Activated naive CD8-positive, alpha-beta T cell (primary cell): Measurements from ENCODE around the gene C6orf15.

ENCODE experiments used
- H3K27ac Mint-ChIP-seq: one replicate; pipeline ENCODE4 v1.8.0; 2021; ENCODE audit warnings: mixed read lengths
- H3K27me3 Mint-ChIP-seq: one replicate; pipeline ENCODE4 v1.8.0; 2021; ENCODE audit warnings: mixed read lengths
- H3K36me3 Mint-ChIP-seq: one replicate; pipeline ENCODE4 v1.8.0; 2021; ENCODE audit warnings: mixed read lengths
- H3K4me1 Mint-ChIP-seq: one replicate; pipeline ENCODE4 v1.8.0; 2021; ENCODE audit warnings: low read depth, mixed read lengths
- H3K4me3 Mint-ChIP-seq: one replicate; pipeline ENCODE4 v1.8.0; 2021; ENCODE audit warnings: mild to moderate bottlenecking, mixed read lengths
- H3K9me3 Mint-ChIP-seq: one replicate; pipeline ENCODE4 v1.8.0; 2021; ENCODE audit warnings: low read depth, mixed read lengths

Gene C6orf15

DNA sequence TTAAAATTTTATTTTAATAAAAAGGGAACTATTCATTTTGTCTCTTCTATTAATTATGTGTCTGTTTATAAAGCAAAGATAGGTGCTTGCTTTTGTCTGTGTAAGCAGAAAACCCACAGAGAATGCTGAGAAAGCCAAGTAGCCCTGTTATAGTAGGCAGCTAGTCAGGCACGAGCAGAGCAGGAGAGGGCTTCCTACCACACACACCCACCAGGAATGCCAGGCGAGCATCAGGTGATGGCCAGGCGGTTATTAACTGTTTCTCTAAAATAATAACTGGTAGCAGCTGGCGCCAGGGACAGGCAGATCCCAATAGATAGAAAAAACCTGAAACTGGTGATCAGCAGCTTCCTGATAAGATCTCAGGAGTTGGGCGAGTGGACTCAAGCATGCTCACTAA lies 15.7 kb downstream of the C6orf15 start:
- H3K27ac Mint-ChIP-seq = no peak overlapping the region
- no peak overlapping the region for H3K4me3 Mint-ChIP-seq
- H3K4me1 Mint-ChIP-seq = peaks cover 46% of the 10 kb centered on the region

GRCh38 chr6:31096215-31096614 lies 16.2 kb downstream of the C6orf15 start:
- H3K27ac Mint-ChIP-seq = no peak overlapping the region
- H3K4me3 Mint-ChIP-seq = no peak overlapping the region
- H3K27me3 Mint-ChIP-seq = no peaks in the 10 kb centered on the region
- no peaks in the 10 kb centered on the region for H3K36me3 Mint-ChIP-seq
- H3K9me3 Mint-ChIP-seq = no peaks in the 10 kb centered on the region
- H3K4me1 Mint-ChIP-seq = peaks cover 46% of the 10 kb centered on the region

More for the DNA sequence above, 15.7 kb downstream of the C6orf15 start:
- no peaks in the 10 kb centered on the region for H3K9me3 Mint-ChIP-seq
- no peaks in the 10 kb centered on the region for H3K36me3 Mint-ChIP-seq
- H3K27me3 Mint-ChIP-seq = no peaks in the 10 kb centered on the region

- Mint-ChIP-seq H3K36me3 (no peaks in the 10 kb centered on the region), H3K27me3 (no peaks in the 10 kb centered on the region), H3K4me3 (peak overlapping the region; percentile 38), H3K27ac (peak overlapping the region; percentile 87), H3K9me3 (no peaks in the 10 kb centered on the region), H3K4me1 (peaks cover 46% of the 10 kb centered on the region)
Measured at GRCh38 chr6:31094389-31094881, 17.9 kb downstream of the C6orf15 start.

- peaks cover 41% of the 10 kb centered on the region for H3K4me1 Mint-ChIP-seq
- no peak overlapping the region for H3K4me3 Mint-ChIP-seq
- H3K9me3 Mint-ChIP-seq = no peaks in the 10 kb centered on the region
- no peak overlapping the region for H3K27ac Mint-ChIP-seq
- H3K27me3 Mint-ChIP-seq = no peaks in the 10 kb centered on the region
- no peaks in the 10 kb centered on the region for H3K36me3 Mint-ChIP-seq
Measured at GRCh38 chr6:31092769-31093505, 19.4 kb downstream of the C6orf15 start.

DNA sequence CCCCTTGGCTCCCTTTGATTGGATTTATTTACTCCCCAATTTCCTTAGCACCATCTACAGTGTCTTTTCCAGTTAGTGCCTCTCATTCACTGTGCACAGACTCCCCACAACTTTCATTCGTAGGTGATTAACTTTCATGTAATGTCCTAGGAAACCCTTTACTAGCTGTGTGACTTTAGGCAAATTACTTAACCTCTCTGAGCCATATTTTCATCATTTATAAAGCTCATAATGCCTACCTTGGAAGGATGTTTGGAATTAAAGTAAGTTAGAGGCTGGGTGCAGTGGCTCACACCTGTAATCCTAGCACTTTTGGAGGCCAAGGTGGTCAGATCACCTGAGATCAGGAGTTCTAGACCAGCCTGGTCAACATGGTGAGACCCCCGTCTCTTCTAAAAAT lies 20.1 kb downstream of the C6orf15 start:
- H3K27ac Mint-ChIP-seq = peak overlapping the region; percentile 50
- H3K36me3 Mint-ChIP-seq = no peaks in the 10 kb centered on the region
- peaks cover 40% of the 10 kb centered on the region for H3K4me1 Mint-ChIP-seq
- H3K4me3 Mint-ChIP-seq = no peak overlapping the region
- no peaks in the 10 kb centered on the region for H3K27me3 Mint-ChIP-seq
- H3K9me3 Mint-ChIP-seq = no peaks in the 10 kb centered on the region

- H3K9me3 Mint-ChIP-seq = no peaks in the 10 kb centered on the region
- H3K27me3 Mint-ChIP-seq = no peaks in the 10 kb centered on the region
- H3K4me3 Mint-ChIP-seq = no peak overlapping the region
- H3K36me3 Mint-ChIP-seq = no peaks in the 10 kb centered on the region
- H3K27ac Mint-ChIP-seq = no peak overlapping the region
- H3K4me1 Mint-ChIP-seq = peaks cover 41% of the 10 kb centered on the region
Measured at GRCh38 chr6:31091680-31092079, 20.7 kb downstream of the C6orf15 start.

DNA sequence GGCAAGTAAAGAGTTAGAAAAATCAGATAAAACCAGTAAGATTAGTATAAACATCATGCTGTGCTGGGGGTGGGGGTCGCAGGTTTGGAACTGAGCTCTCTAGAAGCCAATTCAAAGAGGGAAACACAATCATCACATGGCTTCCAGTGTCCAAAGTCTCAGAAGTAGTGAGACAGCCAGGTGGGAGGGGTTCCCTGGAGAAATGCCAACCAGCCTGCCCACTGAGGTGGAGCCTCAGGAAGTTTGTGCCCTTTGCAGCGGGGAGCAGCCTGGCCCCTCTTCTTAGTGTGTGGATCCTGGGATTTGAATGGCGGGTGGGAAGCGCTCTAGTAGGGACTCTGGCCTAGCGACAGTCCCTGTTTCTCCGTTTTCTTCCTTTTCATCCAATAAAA lies 21.4 kb downstream of the C6orf15 start:
- H3K4me3 Mint-ChIP-seq = no peak overlapping the region
- no peaks in the 10 kb centered on the region for H3K36me3 Mint-ChIP-seq
- H3K27me3 Mint-ChIP-seq = no peaks in the 10 kb centered on the region
- no peak overlapping the region for H3K27ac Mint-ChIP-seq
- peaks cover 35% of the 10 kb centered on the region for H3K4me1 Mint-ChIP-seq
- no peaks in the 10 kb centered on the region for H3K9me3 Mint-ChIP-seq

- H3K36me3 Mint-ChIP-seq = no peaks in the 10 kb centered on the region
- no peaks in the 10 kb centered on the region for H3K27me3 Mint-ChIP-seq
- H3K4me3 Mint-ChIP-seq = no peak overlapping the region
- peaks cover 30% of the 10 kb centered on the region for H3K4me1 Mint-ChIP-seq
- H3K9me3 Mint-ChIP-seq = no peaks in the 10 kb centered on the region
- H3K27ac Mint-ChIP-seq = no peak overlapping the region
Measured at GRCh38 chr6:31090275-31090972, 22.0 kb downstream of the C6orf15 start.

- no peak overlapping the region for H3K4me3 Mint-ChIP-seq
Measured at GRCh38 chr6:31087494-31088089, 24.8 kb downstream of the C6orf15 start.

GRCh38 chr6:31086788-31087440 lies 25.5 kb downstream of the C6orf15 start:
- no peak overlapping the region for H3K4me3 Mint-ChIP-seq

More at GRCh38 chr6:31087494-31088089, 24.8 kb downstream of the C6orf15 start:
- peaks cover 15% of the 10 kb centered on the region for H3K4me1 Mint-ChIP-seq
- H3K27me3 Mint-ChIP-seq = no peaks in the 10 kb centered on the region
- H3K9me3 Mint-ChIP-seq = no peaks in the 10 kb centered on the region
- H3K36me3 Mint-ChIP-seq = no peaks in the 10 kb centered on the region
- no peak overlapping the region for H3K27ac Mint-ChIP-seq

DNA sequence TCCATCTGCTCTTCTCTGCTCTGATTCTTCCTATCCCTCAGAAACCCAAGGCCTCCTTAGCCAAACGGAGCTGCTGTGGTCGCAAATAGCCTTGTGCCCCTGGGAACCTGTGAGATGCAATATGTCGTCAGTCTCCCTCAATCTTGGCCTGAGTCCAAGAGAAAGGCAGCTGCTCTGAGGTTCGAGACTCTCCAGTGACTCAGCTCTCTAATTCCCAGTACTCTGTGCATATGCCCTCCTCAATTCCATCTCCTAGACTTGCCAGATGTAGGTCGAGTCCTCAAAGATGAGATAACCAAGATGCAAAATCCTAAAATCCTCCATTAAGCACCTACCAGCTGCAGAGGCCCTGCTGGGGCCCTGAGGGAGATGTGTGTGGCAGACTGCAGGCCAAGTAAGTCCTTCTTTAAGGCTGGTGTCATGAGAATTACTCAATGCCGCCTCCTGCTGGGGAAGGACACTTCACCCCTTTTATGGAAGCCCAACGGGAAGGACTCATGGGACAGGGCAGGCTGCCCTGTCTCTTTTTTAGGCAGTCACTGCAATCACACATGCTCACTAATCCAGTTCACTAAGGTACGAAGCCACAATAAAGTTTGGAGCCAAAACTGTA lies 28.5 kb downstream of the C6orf15 start:
- no peak overlapping the region for H3K4me3 Mint-ChIP-seq
- peaks cover 21% of the 10 kb centered on the region for H3K4me1 Mint-ChIP-seq
- H3K27ac Mint-ChIP-seq = no peak overlapping the region

More at GRCh38 chr6:31086788-31087440, 25.5 kb downstream of the C6orf15 start:
- H3K4me1 Mint-ChIP-seq = peaks cover 12% of the 10 kb centered on the region
- no peaks in the 10 kb centered on the region for H3K9me3 Mint-ChIP-seq
- no peaks in the 10 kb centered on the region for H3K36me3 Mint-ChIP-seq
- H3K27ac Mint-ChIP-seq = no peak overlapping the region
- no peaks in the 10 kb centered on the region for H3K27me3 Mint-ChIP-seq

DNA sequence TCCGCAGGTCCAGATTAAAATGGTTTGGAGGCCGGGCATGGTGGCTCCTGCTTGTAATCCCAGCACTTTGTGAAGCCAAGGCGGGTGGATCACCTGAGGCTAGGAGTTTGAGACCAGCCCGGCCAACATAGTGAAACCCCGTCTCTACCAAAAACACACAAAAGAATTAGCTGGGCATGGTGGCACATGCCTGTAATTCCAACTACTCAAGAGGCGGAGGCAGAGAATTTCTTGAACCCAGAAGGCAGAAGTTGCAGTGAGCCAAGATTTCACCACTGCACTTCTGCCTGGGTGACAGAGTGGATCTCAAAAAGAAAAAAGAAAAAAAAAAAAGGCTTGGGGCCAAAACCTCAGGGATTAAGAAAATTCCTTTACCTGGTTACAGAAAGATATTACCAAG lies 30.5 kb downstream of the C6orf15 start:
- Mint-ChIP-seq H3K4me3 (no peak overlapping the region), H3K27ac (no peak overlapping the region), H3K27me3 (no peaks in the 10 kb centered on the region), H3K4me1 (peaks cover 13% of the 10 kb centered on the region), H3K9me3 (no peaks in the 10 kb centered on the region), H3K36me3 (no peaks in the 10 kb centered on the region)

More for the DNA sequence above, 28.5 kb downstream of the C6orf15 start:
- Mint-ChIP-seq H3K9me3 (no peaks in the 10 kb centered on the region), H3K36me3 (no peaks in the 10 kb centered on the region), H3K27me3 (no peaks in the 10 kb centered on the region)

DNA sequence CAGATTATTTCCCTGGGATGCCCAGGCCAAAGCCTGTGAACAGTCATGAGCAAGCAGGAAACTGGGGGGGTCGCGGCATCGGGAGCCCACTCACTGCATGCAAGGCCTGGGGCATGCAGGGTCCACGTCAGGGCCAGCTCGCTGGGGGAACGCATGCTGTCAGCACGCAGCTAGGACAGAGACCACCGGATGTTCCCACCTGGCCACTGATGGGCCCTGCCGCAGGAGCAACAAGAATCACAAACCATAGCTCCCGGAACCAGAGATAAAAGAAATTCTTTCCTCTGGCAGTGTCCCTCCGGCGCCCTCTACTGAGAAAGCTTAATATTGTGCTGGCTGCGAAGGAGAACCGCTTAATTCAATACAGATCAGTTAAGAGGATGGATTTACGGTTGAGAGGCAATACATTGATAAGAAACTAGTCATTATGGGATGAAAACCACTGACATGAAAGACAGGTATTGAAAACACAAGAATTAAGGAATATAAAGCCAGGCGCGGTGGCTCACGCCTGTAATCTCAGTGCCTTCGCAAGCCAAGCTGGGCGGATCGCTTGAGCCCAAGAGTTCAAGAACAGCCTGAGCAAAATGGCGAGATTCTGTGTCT lies 32.6 kb downstream of the C6orf15 start:
- Mint-ChIP-seq H3K4me3 (peak overlapping the region; percentile 52), H3K36me3 (no peaks in the 10 kb centered on the region), H3K27me3 (no peaks in the 10 kb centered on the region), H3K9me3 (no peaks in the 10 kb centered on the region), H3K27ac (no peak overlapping the region), H3K4me1 (peaks cover 11% of the 10 kb centered on the region)

- no peaks in the 10 kb centered on the region for H3K27me3 Mint-ChIP-seq
- peaks cover 9% of the 10 kb centered on the region for H3K4me1 Mint-ChIP-seq
- no peak overlapping the region for H3K4me3 Mint-ChIP-seq
- no peak overlapping the region for H3K27ac Mint-ChIP-seq
- H3K9me3 Mint-ChIP-seq = no peaks in the 10 kb centered on the region
- no peaks in the 10 kb centered on the region for H3K36me3 Mint-ChIP-seq
Measured at GRCh38 chr6:31076611-31077010, 35.8 kb downstream of the C6orf15 start.
